ENCODE results near the gene CREBL2.
"Not testable (repeated sequence)": the region's sequence is repeated elsewhere in the genome, so short reads cannot be mapped to it uniquely, and the experiment has no call there.

CREBL2 gene

GRCh38 chr12:12599750-12600643 lies 11.7 kb upstream of the CREBL2 start:
- no peak for DNase-seq

- no peak for DNase-seq
Measured at GRCh38 chr12:12600659-12601058, 11.0 kb upstream of the CREBL2 start.

GRCh38 chr12:12604740-12605139 lies 6.9 kb upstream of the CREBL2 start:
- no peak for DNase-seq

- no peak for DNase-seq
Measured at GRCh38 chr12:12606781-12607589, 4.7 kb upstream of the CREBL2 start.

- DNase-seq = no peak
Measured at GRCh38 chr12:12608557-12608957, 3.1 kb upstream of the CREBL2 start.

GRCh38 chr12:12609692-12610091 lies 2.0 kb upstream of the CREBL2 start:
- no peak for DNase-seq

GRCh38 chr12:12610711-12611110 lies 965 bp upstream of the CREBL2 start:
- DNase-seq = no peak

GRCh38 chr12:12612358-12612757 lies 682 bp downstream of the CREBL2 start:
- peak; percentile 41 for DNase-seq

GRCh38 chr12:12613344-12613743 lies 1.7 kb downstream of the CREBL2 start:
- no peak for DNase-seq

- DNase-seq = no peak
Measured at GRCh38 chr12:12614342-12614741, 2.7 kb downstream of the CREBL2 start.

- no peak for DNase-seq
Measured at GRCh38 chr12:12616512-12617310, 5.0 kb downstream of the CREBL2 start.

- DNase-seq = not testable (repeated sequence)
Measured at GRCh38 chr12:12618064-12618463, 6.4 kb downstream of the CREBL2 start.

- no peak for DNase-seq
Measured at GRCh38 chr12:12620730-12621315, 9.1 kb downstream of the CREBL2 start.

GRCh38 chr12:12622418-12622817 lies 10.7 kb downstream of the CREBL2 start:
- DNase-seq = no peak

- DNase-seq = no peak
Measured at GRCh38 chr12:12624498-12624992, 12.9 kb downstream of the CREBL2 start.

- no peak for DNase-seq
Measured at GRCh38 chr12:12626471-12626870, 14.8 kb downstream of the CREBL2 start.

- no peak for DNase-seq
Measured at GRCh38 chr12:12627308-12627827, 15.7 kb downstream of the CREBL2 start.

GRCh38 chr12:12628013-12628412 lies 16.3 kb downstream of the CREBL2 start:
- no peak for DNase-seq

- no peak for DNase-seq
Measured at GRCh38 chr12:12630850-12631249, 19.2 kb downstream of the CREBL2 start.

GRCh38 chr12:12635651-12636050 lies 24.0 kb downstream of the CREBL2 start:
- DNase-seq = no peak

- no peak for DNase-seq
Measured at GRCh38 chr12:12636641-12637040, 25.0 kb downstream of the CREBL2 start.

- not testable (repeated sequence) for DNase-seq
Measured at GRCh38 chr12:12639995-12640394, 28.3 kb downstream of the CREBL2 start.

Data from NCI-H1105 treated with DMSO at 0.1 percent for 48 hours (cell line).